AG04450 (cell line): ENCODE results near the gene DOCK9. TPM values are rescaled to one million over a fixed set of nuclear protein-coding genes. Genes with fewer than 3 reads are reported as not detected.
A peak's percentile ranks its signal among the peaks of the same experiment; 100 is the strongest.

Experiments
- CTCF ChIA-PET: fragments of 300-600, 350-600 bp; formaldehyde crosslinking; extraction: SDS; loops from one replicate; lab custom pipeline; 2022; ENCODE audit warnings: antibody characterized with exemption, inconsistent platforms; lab: Charles Lee
- POLR2A ChIA-PET: fragments of 350-600 bp; formaldehyde crosslinking; extraction: SDS; loops from one replicate; lab custom pipeline; 2021; ENCODE audit warnings: antibody characterized with exemption, inconsistent platforms; lab: Yijun Ruan, JAX
- DNase-seq: peaks from one replicate; pipeline ENCODE4 v3.0.0-alpha.2; 2011; ENCODE audit warnings: low read depth, low spot score
- H3K27ac ChIP-seq: one replicate; pipeline ENCODE4 v1.5.1; 2012; ENCODE audit warnings: low read depth, low read length, control low read depth
- H3K27me3 ChIP-seq: one replicate; pipeline ENCODE4 v1.6.0; 2012; ENCODE audit warnings: low read length; ENCODE audit not compliant: control insufficient read depth, insufficient read depth
- H3K4me3 ChIP-seq: 2 replicates; pipeline ENCODE4 v1.5.1; 2011; ENCODE audit warnings: mild to moderate bottlenecking, low read depth, low read length, control low read depth
- H3K9me3 ChIP-seq: 2 replicates; pipeline ENCODE4 v1.5.1; 2012; ENCODE audit warnings: low read length; ENCODE audit not compliant: control insufficient read depth, insufficient read depth
- CTCF ChIP-seq: IDR thresholded peaks from 2 replicates; pipeline ENCODE4 v1.5.1; 2011; ENCODE audit warnings: low read depth, low read length, control low read depth, inconsistent platforms
- polyA plus RNA-seq: library from polyadenylated mRNA; depleted of rRNA; stranded (reverse); fragments of >200 nt; gene quantifications from 2 replicates; pipeline ENCODE4 v1.2.3, GENCODE V29; 2011

The DOCK9 gene
- polyA plus RNA-seq, 1 experiment, result 9.6 TPM

- no peak for DNase-seq
- POLR2A ChIA-PET, result no interaction called here
- CTCF ChIA-PET, result no interaction called here
- Histone ChIP-seq H3K27ac (no peak overlapping the region), H3K4me3 (no peak overlapping the region), H3K9me3 (no peaks in the 10 kb centered on the region), H3K27me3 (no peaks in the 10 kb centered on the region)
- no peak for TF ChIP-seq CTCF
Observed at GRCh38 chr13:98939660-98940191, 38.1 kb downstream of the DOCK9 start.

- POLR2A ChIA-PET, result no interaction called here
- CTCF ChIA-PET, result no interaction called here
Observed at GRCh38 chr13:98938801-98939200, 39.1 kb downstream of the DOCK9 start.

GRCh38 chr13:98937911-98938381, 39.9 kb downstream of the DOCK9 start:
- ChIA-PET CTCF (interaction anchor here (0.6 kb wide), 1 partner anchor 265 kb away, joined by 3 read pairs; no protein-coding TSS in a partner anchor), POLR2A (no interaction called here)
- Histone ChIP-seq H3K4me3 (no peak overlapping the region), H3K9me3 (peaks cover 5% of the 10 kb centered on the region; the same call in 1 of the 2 replicates), H3K27me3 (no peaks in the 10 kb centered on the region), H3K27ac (peak overlapping the region; percentile 2)
- no peak for TF ChIP-seq CTCF
- no peak for DNase-seq

More at GRCh38 chr13:98938801-98939200, 39.1 kb downstream of the DOCK9 start:
- no peak overlapping the region for H3K27ac ChIP-seq
- H3K4me3 ChIP-seq, result no peak overlapping the region
- DNase-seq, result no peak
- peaks cover 3% of the 10 kb centered on the region; the same call in 1 of the 2 replicates for H3K9me3 ChIP-seq
- no peak for TF ChIP-seq CTCF
- no peaks in the 10 kb centered on the region for H3K27me3 ChIP-seq

GRCh38 chr13:98934243-98934642, 43.6 kb downstream of the DOCK9 start:
- POLR2A ChIA-PET, result no interaction called here
- CTCF ChIA-PET, result no interaction called here

More at GRCh38 chr13:98934243-98934642, 43.6 kb downstream of the DOCK9 start:
- no peaks in the 10 kb centered on the region for H3K27me3 ChIP-seq
- H3K4me3 ChIP-seq, result no peak overlapping the region
- no peak overlapping the region for H3K27ac ChIP-seq
- no peak for DNase-seq
- TF ChIP-seq CTCF, result no peak
- peaks cover 5% of the 10 kb centered on the region; the same call in 1 of the 2 replicates for H3K9me3 ChIP-seq
